GM23338 (cell line): ENCODE measurements around the gene DCTN1. TPM values are rescaled to one million over a fixed set of nuclear protein-coding genes. Genes with fewer than 3 reads are reported as not detected.

Experiments
- ATAC-seq: fragments of 200-7000 bp; cut with Tn5 transposase; 3 replicates; pipeline ENCODE4 v1.9.1; 2020
- DNase-seq: peaks from one replicate; pipeline ENCODE4 v3.0.0-alpha.2; 2015; ENCODE audit warnings: low spot score
- H2AFZ ChIP-seq: fragments of 200-600 bp; sonication (generic); 2 replicates; pipeline ENCODE4 v1.8.0; 2016; ENCODE audit warnings: antibody characterized with exemption, mild to moderate bottlenecking, moderate library complexity
- H3F3A ChIP-seq: fragments of 200-600 bp; sonication (generic); replicated peaks from 2 replicates; pipeline ENCODE4 v1.8.0; 2017; ENCODE audit warnings: antibody characterized with exemption, mixed run types, low read depth
- H3K27ac ChIP-seq: fragments of 200-600 bp; sonication (generic); 2 replicates; pipeline ENCODE4 v1.6.1; 2016; ENCODE audit warnings: low read depth
- H3K27me3 ChIP-seq: fragments of 200-600 bp; sonication (generic); 2 replicates; pipeline ENCODE4 v1.8.0; 2016; ENCODE audit warnings: mild to moderate bottlenecking, mixed run types, moderate library complexity; ENCODE audit not compliant: insufficient read depth
- H3K36me3 ChIP-seq: fragments of 200-600 bp; sonication (generic); 2 replicates; pipeline ENCODE4 v1.8.0; 2016; ENCODE audit warnings: mild to moderate bottlenecking; ENCODE audit not compliant: insufficient read depth
- H3K4me1 ChIP-seq: fragments of 200-600 bp; sonication (generic); 2 replicates; pipeline ENCODE4 v1.8.0; 2016; ENCODE audit warnings: mild to moderate bottlenecking, moderate library complexity; ENCODE audit not compliant: insufficient read depth
- H3K4me2 ChIP-seq: fragments of 200-600 bp; sonication (generic); 2 replicates; pipeline ENCODE4 v1.7.1; 2017; ENCODE audit warnings: mixed run types
- H3K4me3 ChIP-seq: fragments of 200-600 bp; sonication (generic); 2 replicates; pipeline ENCODE4 v1.6.1; 2016; ENCODE audit warnings: mixed run types
- H3K79me2 ChIP-seq: fragments of 200-600 bp; sonication (generic); replicated peaks from 2 replicates; pipeline ENCODE4 v1.8.0; 2017; ENCODE audit warnings: mild to moderate bottlenecking; ENCODE audit not compliant: insufficient read depth
- H3K9me2 ChIP-seq: fragments of 200-600 bp; sonication (generic); 2 replicates; pipeline ENCODE4 v1.8.0; 2017; ENCODE audit not compliant: insufficient read depth
- H4K20me1 ChIP-seq: fragments of 200-600 bp; sonication (generic); replicated peaks from 2 replicates; pipeline ENCODE4 v1.8.0; 2017; ENCODE audit warnings: mild to moderate bottlenecking; ENCODE audit not compliant: insufficient read depth
- H3K27ac Mint-ChIP-seq: 2 replicates; pipeline ENCODE4 v1.8.0; 2020; ENCODE audit warnings: inconsistent platforms, mild to moderate bottlenecking, moderate library complexity, mixed read lengths
- H3K27me3 Mint-ChIP-seq: 3 replicates; pipeline ENCODE4 v1.8.0; 2022; ENCODE audit warnings: low read depth, mild to moderate bottlenecking, moderate library complexity, mixed read lengths, inconsistent platforms; ENCODE audit not compliant: insufficient read depth, poor library complexity
- H3K36me3 Mint-ChIP-seq: 3 replicates; pipeline ENCODE4 v1.8.0; 2021; ENCODE audit warnings: low read depth, mild to moderate bottlenecking, inconsistent platforms, moderate library complexity, mixed read lengths
- H3K4me1 Mint-ChIP-seq: 3 replicates; pipeline ENCODE4 v1.8.0; 2020; ENCODE audit warnings: mild to moderate bottlenecking, inconsistent platforms, mixed read lengths
- H3K4me3 Mint-ChIP-seq: 3 replicates; pipeline ENCODE4 v1.8.0; 2021; ENCODE audit warnings: moderate library complexity, mild to moderate bottlenecking, inconsistent platforms, mixed read lengths
- H3K9me3 Mint-ChIP-seq: 3 replicates; pipeline ENCODE4 v1.8.0; 2020; ENCODE audit warnings: moderate library complexity, mild to moderate bottlenecking, inconsistent platforms, mixed read lengths
- CREB1 ChIP-seq: fragments of 250-450 bp; sonication (Bioruptor Pico); IDR thresholded peaks from 2 replicates; pipeline ENCODE4 v1.5.0; 2020; ENCODE audit warnings: low read depth, mild to moderate bottlenecking, moderate library complexity
- EZH2 ChIP-seq: fragments of 200-600 bp; sonication (generic); IDR thresholded peaks from one replicate; pipeline ENCODE4 v1.8.0; 2017; ENCODE audit warnings: antibody characterized with exemption, mild to moderate bottlenecking, low read depth; ENCODE audit not compliant: unreplicated experiment
- EZH2phosphoT487 ChIP-seq: fragments of 200-600 bp; sonication (generic); IDR thresholded peaks from one replicate; pipeline ENCODE4 v1.8.1; 2018; ENCODE audit warnings: antibody characterized with exemption; ENCODE audit not compliant: unreplicated experiment
- JUNB ChIP-seq: IDR thresholded peaks from one replicate; pipeline ENCODE4 v1.6.1; 2016; ENCODE audit warnings: antibody characterized with exemption; ENCODE audit not compliant: unreplicated experiment
- NANOG ChIP-seq: IDR thresholded peaks from 2 replicates; pipeline ENCODE4 v1.6.1; 2016; ENCODE audit warnings: antibody characterized with exemption, borderline replicate concordance
- POLR2AphosphoS5 ChIP-seq: IDR thresholded peaks from 2 replicates; pipeline ENCODE4 v1.6.1; 2016; ENCODE audit warnings: antibody characterized with exemption, low read depth
- STAT1 ChIP-seq: IDR thresholded peaks from one replicate; pipeline ENCODE4 v1.6.1; 2016; ENCODE audit warnings: antibody characterized with exemption; ENCODE audit not compliant: unreplicated experiment
- ZNF114 ChIP-seq: fragments of 250-450 bp; sonication (Bioruptor Pico); IDR thresholded peaks from 2 replicates; pipeline ENCODE4 v1.5.0; 2020; ENCODE audit warnings: mild to moderate bottlenecking, moderate library complexity
- ZNF331 ChIP-seq: fragments of 250-450 bp; sonication (Bioruptor Pico); IDR thresholded peaks from 2 replicates; pipeline ENCODE4 v1.5.0; 2020; ENCODE audit warnings: low read depth, mild to moderate bottlenecking, moderate library complexity
- polyA plus RNA-seq: library from polyadenylated mRNA; unstranded; fragments of >200 nt; fragmentation: Nextera tagmentation; extraction: Ambion mirVana; gene quantifications from 2 replicates; pipeline ENCODE4 v1.2.1, GENCODE V29; 2016
- total RNA-seq: library from RNA; depleted of rRNA; stranded (reverse); fragments of >200 nt; shearing (Covaris generic); gene quantifications from 2 replicates; pipeline ENCODE4 v1.2.3, GENCODE V29; 2014
- TF ChIP-seq, protein P1 (sequence below): IDR thresholded peaks from one replicate; pipeline ENCODE4 v1.6.1; 2018; ENCODE audit warnings: antibody characterized with exemption; ENCODE audit not compliant: unreplicated experiment
- TF ChIP-seq, protein P2 (sequence below): fragments of 250-450 bp; sonication (Bioruptor Pico); IDR thresholded peaks from 2 replicates; pipeline ENCODE4 v1.5.0; 2020; ENCODE audit warnings: mild to moderate bottlenecking, moderate library complexity
- TF ChIP-seq, protein P3 (sequence below): IDR thresholded peaks from 2 replicates; pipeline ENCODE4 v1.6.1; 2016; ENCODE audit warnings: antibody characterized with exemption
- TF ChIP-seq, protein P4 (sequence below), 2 experiments: fragments of 200-600 bp in 1 of 2; sonication (generic) in 1 of 2; conservative IDR thresholded peaks; 2 replicates each; pipeline versions ENCODE4 v1.5.1 to v1.6.1; 2016 to 2017; ENCODE audit warnings: antibody characterized with exemption in 2 of 2, low read depth in 2 of 2, mild to moderate bottlenecking in 2 of 2, moderate library complexity in 1 of 2

The DCTN1 gene
- total and polyA plus RNA-seq, 2 experiments from 2014 or later = 108 to 145 TPM

DNA sequence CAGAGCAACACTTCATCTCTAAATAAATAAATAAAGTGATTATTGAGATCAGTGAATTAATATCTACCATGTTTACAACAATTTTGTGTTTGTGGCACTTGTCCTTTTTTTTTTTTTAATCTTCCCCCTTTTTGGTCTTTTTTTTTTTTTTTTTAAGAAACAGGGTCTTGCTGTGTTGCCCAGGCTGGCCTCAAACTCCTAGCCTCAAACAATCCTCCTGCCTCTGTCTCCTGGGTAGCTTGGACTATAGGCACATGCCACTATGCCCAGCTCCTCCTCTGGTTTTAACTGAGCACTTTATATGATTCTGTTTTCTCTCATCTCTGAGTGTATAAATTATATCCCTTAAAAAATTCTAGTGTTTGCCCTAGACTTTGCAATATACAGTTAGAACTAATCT lies 67.2 kb downstream of the DCTN1 start:
- Histone ChIP-seq H4K20me1 (no peaks in the 10 kb centered on the region), H3F3A (no peaks in the 10 kb centered on the region), H3K27ac (no peak overlapping the region), H3K9me2 (no peaks in the 10 kb centered on the region; the same call in 1 of the 2 replicates), H3K79me2 (no peaks in the 10 kb centered on the region), H3K4me1 (no peaks in the 10 kb centered on the region), H3K36me3 (no peaks in the 10 kb centered on the region), H3K4me2 (no peak overlapping the region), H2AFZ (no peak overlapping the region), H3K4me3 (no peak overlapping the region), H3K27me3 (no peaks in the 10 kb centered on the region)
- 0 out of 3 replicates have a peak, but pooled peaks cover 2% of the 10 kb centered on the region for H3K9me3 Mint-ChIP-seq
- H3K4me1 Mint-ChIP-seq = peaks cover 10% of the 10 kb centered on the region
- H3K27ac Mint-ChIP-seq = no peak overlapping the region
- DNase-seq (no peak), ATAC-seq (no peak)
- no peak for TF ChIP-seq CREB1 (CRISPR knock-in tag)
- TF ChIP-seq, protein P1, sequence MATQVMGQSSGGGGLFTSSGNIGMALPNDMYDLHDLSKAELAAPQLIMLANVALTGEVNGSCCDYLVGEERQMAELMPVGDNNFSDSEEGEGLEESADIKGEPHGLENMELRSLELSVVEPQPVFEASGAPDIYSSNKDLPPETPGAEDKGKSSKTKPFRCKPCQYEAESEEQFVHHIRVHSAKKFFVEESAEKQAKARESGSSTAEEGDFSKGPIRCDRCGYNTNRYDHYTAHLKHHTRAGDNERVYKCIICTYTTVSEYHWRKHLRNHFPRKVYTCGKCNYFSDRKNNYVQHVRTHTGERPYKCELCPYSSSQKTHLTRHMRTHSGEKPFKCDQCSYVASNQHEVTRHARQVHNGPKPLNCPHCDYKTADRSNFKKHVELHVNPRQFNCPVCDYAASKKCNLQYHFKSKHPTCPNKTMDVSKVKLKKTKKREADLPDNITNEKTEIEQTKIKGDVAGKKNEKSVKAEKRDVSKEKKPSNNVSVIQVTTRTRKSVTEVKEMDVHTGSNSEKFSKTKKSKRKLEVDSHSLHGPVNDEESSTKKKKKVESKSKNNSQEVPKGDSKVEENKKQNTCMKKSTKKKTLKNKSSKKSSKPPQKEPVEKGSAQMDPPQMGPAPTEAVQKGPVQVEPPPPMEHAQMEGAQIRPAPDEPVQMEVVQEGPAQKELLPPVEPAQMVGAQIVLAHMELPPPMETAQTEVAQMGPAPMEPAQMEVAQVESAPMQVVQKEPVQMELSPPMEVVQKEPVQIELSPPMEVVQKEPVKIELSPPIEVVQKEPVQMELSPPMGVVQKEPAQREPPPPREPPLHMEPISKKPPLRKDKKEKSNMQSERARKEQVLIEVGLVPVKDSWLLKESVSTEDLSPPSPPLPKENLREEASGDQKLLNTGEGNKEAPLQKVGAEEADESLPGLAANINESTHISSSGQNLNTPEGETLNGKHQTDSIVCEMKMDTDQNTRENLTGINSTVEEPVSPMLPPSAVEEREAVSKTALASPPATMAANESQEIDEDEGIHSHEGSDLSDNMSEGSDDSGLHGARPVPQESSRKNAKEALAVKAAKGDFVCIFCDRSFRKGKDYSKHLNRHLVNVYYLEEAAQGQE = no peak
- TF ChIP-seq, protein P2, sequence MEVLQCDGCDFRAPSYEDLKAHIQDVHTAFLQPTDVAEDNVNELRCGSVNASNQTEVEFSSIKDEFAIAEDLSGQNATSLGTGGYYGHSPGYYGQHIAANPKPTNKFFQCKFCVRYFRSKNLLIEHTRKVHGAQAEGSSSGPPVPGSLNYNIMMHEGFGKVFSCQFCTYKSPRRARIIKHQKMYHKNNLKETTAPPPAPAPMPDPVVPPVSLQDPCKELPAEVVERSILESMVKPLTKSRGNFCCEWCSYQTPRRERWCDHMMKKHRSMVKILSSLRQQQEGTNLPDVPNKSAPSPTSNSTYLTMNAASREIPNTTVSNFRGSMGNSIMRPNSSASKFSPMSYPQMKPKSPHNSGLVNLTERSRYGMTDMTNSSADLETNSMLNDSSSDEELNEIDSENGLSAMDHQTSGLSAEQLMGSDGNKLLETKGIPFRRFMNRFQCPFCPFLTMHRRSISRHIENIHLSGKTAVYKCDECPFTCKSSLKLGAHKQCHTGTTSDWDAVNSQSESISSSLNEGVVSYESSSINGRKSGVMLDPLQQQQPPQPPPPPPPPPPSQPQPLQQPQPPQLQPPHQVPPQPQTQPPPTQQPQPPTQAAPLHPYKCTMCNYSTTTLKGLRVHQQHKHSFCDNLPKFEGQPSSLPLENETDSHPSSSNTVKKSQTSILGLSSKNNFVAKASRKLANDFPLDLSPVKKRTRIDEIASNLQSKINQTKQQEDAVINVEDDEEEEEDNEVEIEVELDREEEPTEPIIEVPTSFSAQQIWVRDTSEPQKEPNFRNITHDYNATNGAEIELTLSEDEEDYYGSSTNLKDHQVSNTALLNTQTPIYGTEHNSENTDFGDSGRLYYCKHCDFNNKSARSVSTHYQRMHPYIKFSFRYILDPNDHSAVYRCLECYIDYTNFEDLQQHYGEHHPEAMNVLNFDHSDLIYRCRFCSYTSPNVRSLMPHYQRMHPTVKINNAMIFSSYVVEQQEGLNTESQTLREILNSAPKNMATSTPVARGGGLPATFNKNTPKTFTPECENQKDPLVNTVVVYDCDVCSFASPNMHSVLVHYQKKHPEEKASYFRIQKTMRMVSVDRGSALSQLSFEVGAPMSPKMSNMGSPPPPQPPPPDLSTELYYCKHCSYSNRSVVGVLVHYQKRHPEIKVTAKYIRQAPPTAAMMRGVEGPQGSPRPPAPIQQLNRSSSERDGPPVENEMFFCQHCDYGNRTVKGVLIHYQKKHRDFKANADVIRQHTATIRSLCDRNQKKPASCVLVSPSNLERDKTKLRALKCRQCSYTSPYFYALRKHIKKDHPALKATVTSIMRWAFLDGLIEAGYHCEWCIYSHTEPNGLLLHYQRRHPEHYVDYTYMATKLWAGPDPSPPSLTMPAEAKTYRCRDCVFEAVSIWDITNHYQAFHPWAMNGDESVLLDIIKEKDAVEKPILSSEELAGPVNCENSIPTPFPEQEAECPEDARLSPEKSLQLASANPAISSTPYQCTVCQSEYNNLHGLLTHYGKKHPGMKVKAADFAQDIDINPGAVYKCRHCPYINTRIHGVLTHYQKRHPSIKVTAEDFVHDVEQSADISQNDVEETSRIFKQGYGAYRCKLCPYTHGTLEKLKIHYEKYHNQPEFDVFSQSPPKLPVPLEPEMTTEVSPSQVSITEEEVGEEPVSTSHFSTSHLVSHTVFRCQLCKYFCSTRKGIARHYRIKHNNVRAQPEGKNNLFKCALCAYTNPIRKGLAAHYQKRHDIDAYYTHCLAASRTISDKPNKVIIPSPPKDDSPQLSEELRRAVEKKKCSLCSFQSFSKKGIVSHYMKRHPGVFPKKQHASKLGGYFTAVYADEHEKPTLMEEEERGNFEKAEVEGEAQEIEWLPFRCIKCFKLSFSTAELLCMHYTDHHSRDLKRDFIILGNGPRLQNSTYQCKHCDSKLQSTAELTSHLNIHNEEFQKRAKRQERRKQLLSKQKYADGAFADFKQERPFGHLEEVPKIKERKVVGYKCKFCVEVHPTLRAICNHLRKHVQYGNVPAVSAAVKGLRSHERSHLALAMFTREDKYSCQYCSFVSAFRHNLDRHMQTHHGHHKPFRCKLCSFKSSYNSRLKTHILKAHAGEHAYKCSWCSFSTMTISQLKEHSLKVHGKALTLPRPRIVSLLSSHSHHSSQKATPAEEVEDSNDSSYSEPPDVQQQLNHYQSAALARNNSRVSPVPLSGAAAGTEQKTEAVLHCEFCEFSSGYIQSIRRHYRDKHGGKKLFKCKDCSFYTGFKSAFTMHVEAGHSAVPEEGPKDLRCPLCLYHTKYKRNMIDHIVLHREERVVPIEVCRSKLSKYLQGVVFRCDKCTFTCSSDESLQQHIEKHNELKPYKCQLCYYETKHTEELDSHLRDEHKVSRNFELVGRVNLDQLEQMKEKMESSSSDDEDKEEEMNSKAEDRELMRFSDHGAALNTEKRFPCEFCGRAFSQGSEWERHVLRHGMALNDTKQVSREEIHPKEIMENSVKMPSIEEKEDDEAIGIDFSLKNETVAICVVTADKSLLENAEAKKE (CRISPR knock-in tag) = no peak
- TF ChIP-seq STAT1 = no peak
- TF ChIP-seq POLR2AphosphoS5 = no peak
- no peak for TF ChIP-seq NANOG
- TF ChIP-seq EZH2phosphoT487 = no peak
- TF ChIP-seq EZH2 = no peak
- no peak for TF ChIP-seq ZNF331 (CRISPR knock-in tag)
- TF ChIP-seq, protein P3, sequence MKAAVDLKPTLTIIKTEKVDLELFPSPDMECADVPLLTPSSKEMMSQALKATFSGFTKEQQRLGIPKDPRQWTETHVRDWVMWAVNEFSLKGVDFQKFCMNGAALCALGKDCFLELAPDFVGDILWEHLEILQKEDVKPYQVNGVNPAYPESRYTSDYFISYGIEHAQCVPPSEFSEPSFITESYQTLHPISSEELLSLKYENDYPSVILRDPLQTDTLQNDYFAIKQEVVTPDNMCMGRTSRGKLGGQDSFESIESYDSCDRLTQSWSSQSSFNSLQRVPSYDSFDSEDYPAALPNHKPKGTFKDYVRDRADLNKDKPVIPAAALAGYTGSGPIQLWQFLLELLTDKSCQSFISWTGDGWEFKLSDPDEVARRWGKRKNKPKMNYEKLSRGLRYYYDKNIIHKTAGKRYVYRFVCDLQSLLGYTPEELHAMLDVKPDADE = no peak
- TF ChIP-seq, protein P4, sequence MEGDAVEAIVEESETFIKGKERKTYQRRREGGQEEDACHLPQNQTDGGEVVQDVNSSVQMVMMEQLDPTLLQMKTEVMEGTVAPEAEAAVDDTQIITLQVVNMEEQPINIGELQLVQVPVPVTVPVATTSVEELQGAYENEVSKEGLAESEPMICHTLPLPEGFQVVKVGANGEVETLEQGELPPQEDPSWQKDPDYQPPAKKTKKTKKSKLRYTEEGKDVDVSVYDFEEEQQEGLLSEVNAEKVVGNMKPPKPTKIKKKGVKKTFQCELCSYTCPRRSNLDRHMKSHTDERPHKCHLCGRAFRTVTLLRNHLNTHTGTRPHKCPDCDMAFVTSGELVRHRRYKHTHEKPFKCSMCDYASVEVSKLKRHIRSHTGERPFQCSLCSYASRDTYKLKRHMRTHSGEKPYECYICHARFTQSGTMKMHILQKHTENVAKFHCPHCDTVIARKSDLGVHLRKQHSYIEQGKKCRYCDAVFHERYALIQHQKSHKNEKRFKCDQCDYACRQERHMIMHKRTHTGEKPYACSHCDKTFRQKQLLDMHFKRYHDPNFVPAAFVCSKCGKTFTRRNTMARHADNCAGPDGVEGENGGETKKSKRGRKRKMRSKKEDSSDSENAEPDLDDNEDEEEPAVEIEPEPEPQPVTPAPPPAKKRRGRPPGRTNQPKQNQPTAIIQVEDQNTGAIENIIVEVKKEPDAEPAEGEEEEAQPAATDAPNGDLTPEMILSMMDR (conservative IDR thresholded peaks at IDR 0.05; ENCODE audit: low read depth in 2 of 2) = no peak
- no peak for TF ChIP-seq ZNF114 (CRISPR knock-in tag)
- no peak for TF ChIP-seq JUNB
- H3K4me3 Mint-ChIP-seq = no peak overlapping the region
- H3K36me3 Mint-ChIP-seq = no peaks in the 10 kb centered on the region; the same call in 2 of the 3 replicates
- peaks cover 3% of the 10 kb centered on the region for H3K27me3 Mint-ChIP-seq
